IMR-90 (cell line): ENCODE results near the gene GGT6. TPM values are rescaled to one million over a fixed set of nuclear protein-coding genes. Genes with fewer than 3 reads are reported as not detected.

Experiments
- ATAC-seq: fragments of 200-7000 bp; cut with Tn5 transposase; 2 replicates; pipeline ENCODE4 v1.9.1; 2020; ENCODE audit warnings: low read depth, mild to moderate bottlenecking, moderate library complexity
- Bru-seq: library from RNA; stranded (reverse); fragments of 400-500 nt; gene quantifications from one replicate; lab custom pipeline; 2021; lab: Mats Ljungman, UMichigan
- BruChase-seq, 2 experiments: library from RNA; stranded (reverse); fragments of 400-500 nt; gene quantifications; one replicate each; lab custom pipeline; 2021; lab: Mats Ljungman, UMichigan
- BruUV-seq: library from RNA; stranded (reverse); fragments of 400-500 nt; replicated peaks from 2 replicates; lab custom pipeline; 2021; lab: Mats Ljungman, UMichigan
- CTCF ChIA-PET: fragments of 300-600 bp; formaldehyde crosslinking; extraction: SDS; loops from one replicate; lab custom pipeline; 2021; ENCODE audit warnings: antibody characterized with exemption; lab: Yijun Ruan, JAX
- POLR2A ChIA-PET: fragments of 300-600 bp; sonication (Branson Sonifier 250); formaldehyde crosslinking; loops from one replicate; lab custom pipeline; 2022; ENCODE audit warnings: antibody characterized with exemption; ENCODE audit not compliant: unreplicated experiment; lab: Charles Lee
- DNase-seq: peaks from one replicate; pipeline ENCODE4 v3.0.0; 2013
- H2AFZ ChIP-seq: replicated peaks from 2 replicates; pipeline ENCODE3; 2013; ENCODE audit warnings: low read length, mild to moderate bottlenecking; ENCODE audit not compliant: poor library complexity
- H2AK5ac ChIP-seq: 2 replicates; pipeline ENCODE4 v1.6.1; 2013; ENCODE audit warnings: low read depth, low read length, inconsistent platforms
- H2AK9ac ChIP-seq: replicated peaks from 2 replicates; pipeline ENCODE3; 2013; ENCODE audit warnings: mild to moderate bottlenecking, low read depth, low read length, moderate library complexity; ENCODE audit not compliant: poor library complexity
- H2BK120ac ChIP-seq: 2 replicates; pipeline ENCODE4 v1.6.1; 2013; ENCODE audit warnings: low read depth, low read length, inconsistent platforms
- H2BK15ac ChIP-seq: 3 replicates; pipeline ENCODE4 v1.6.1; 2013; ENCODE audit warnings: low read depth, low read length, inconsistent platforms
- H2BK20ac ChIP-seq: 2 replicates; pipeline ENCODE4 v1.6.1; 2013; ENCODE audit warnings: low read depth, mild to moderate bottlenecking, inconsistent platforms, low read length, moderate library complexity
- H2BK5ac ChIP-seq: 2 replicates; pipeline ENCODE4 v1.6.1; 2013; ENCODE audit warnings: mild to moderate bottlenecking, low read depth, low read length, inconsistent platforms; ENCODE audit not compliant: poor library complexity, severe bottlenecking
- H3K14ac ChIP-seq: replicated peaks from 2 replicates; pipeline ENCODE4 v1.6.1; 2013; ENCODE audit warnings: low read depth, low read length, inconsistent platforms
- H3K18ac ChIP-seq: 2 replicates; pipeline ENCODE4 v1.6.1; 2013; ENCODE audit warnings: low read depth, low read length, control low read depth
- H3K23ac ChIP-seq: 2 replicates; pipeline ENCODE4 v1.6.1; 2013; ENCODE audit warnings: low read depth, low read length, inconsistent platforms
- H3K27ac ChIP-seq: 2 replicates; pipeline ENCODE4 v1.5.1; 2013; ENCODE audit warnings: mild to moderate bottlenecking, control low read depth, low read length; ENCODE audit not compliant: insufficient read depth
- H3K27me3 ChIP-seq: 2 replicates; pipeline ENCODE4 v1.6.1; 2013; ENCODE audit warnings: low read length; ENCODE audit not compliant: control insufficient read depth, insufficient read depth
- H3K36me3 ChIP-seq: 2 replicates; pipeline ENCODE4 v1.6.1; 2013; ENCODE audit warnings: low read length, mixed read lengths; ENCODE audit not compliant: control insufficient read depth, insufficient read depth
- H3K4ac ChIP-seq: 2 replicates; pipeline ENCODE4 v1.6.1; 2013; ENCODE audit warnings: low read depth, low read length, inconsistent platforms
- H3K4me1 ChIP-seq: 2 replicates; pipeline ENCODE4 v1.6.1; 2013; ENCODE audit warnings: low read length, mixed read lengths; ENCODE audit not compliant: control insufficient read depth, insufficient read depth
- H3K4me2 ChIP-seq: 2 replicates; pipeline ENCODE4 v1.6.1; 2013; ENCODE audit warnings: low read depth, mild to moderate bottlenecking, control low read depth, low read length, moderate library complexity
- H3K4me3 ChIP-seq: 2 replicates; pipeline ENCODE4 v1.5.1; 2013; ENCODE audit warnings: low read depth, mild to moderate bottlenecking, control low read depth, low read length, moderate library complexity; ENCODE audit not compliant: insufficient read depth
- H3K56ac ChIP-seq: 2 replicates; pipeline ENCODE4 v1.6.1; 2013; ENCODE audit warnings: low read length, inconsistent platforms; ENCODE audit not compliant: insufficient read depth; ENCODE audit errors: extremely low read depth
- H3K79me1 ChIP-seq, 2 experiments: 2 replicates each; pipeline ENCODE4 v1.6.1; 2013; ENCODE audit warnings: low read length in 2 of 2, inconsistent platforms in 1 of 2, low read depth in 1 of 2
- H3K9ac ChIP-seq: 2 replicates; pipeline ENCODE4 v1.6.1; 2013; ENCODE audit warnings: low read depth, low read length, control low read depth
- H3K9me1 ChIP-seq: 2 replicates; pipeline ENCODE4 v1.6.1; 2013; ENCODE audit warnings: low read length, inconsistent platforms; ENCODE audit not compliant: insufficient read depth
- H3K9me3 ChIP-seq: 2 replicates; pipeline ENCODE4 v1.6.1; 2013; ENCODE audit warnings: low read length; ENCODE audit not compliant: control insufficient read depth, insufficient read depth
- H4K20me1 ChIP-seq: 2 replicates; pipeline ENCODE4 v1.6.1; 2013; ENCODE audit warnings: low read length, inconsistent platforms; ENCODE audit not compliant: insufficient read depth
- H4K5ac ChIP-seq: 2 replicates; pipeline ENCODE4 v1.6.1; 2013; ENCODE audit warnings: mild to moderate bottlenecking, low read depth, low read length, control low read depth
- H4K8ac ChIP-seq, 2 experiments: 2 replicates each; pipeline ENCODE4 v1.6.1; 2013; ENCODE audit warnings: low read depth in 2 of 2, low read length in 2 of 2, control low read depth in 1 of 2, inconsistent platforms in 1 of 2
- H4K91ac ChIP-seq: 2 replicates; pipeline ENCODE4 v1.6.1; 2013; ENCODE audit warnings: low read depth, low read length, inconsistent platforms; ENCODE audit not compliant: insufficient read depth
- BHLHE40 ChIP-seq: fragments of 150-350 bp; IDR thresholded peaks from 2 replicates; pipeline ENCODE4 v1.6.1; 2016; ENCODE audit warnings: mild to moderate bottlenecking, low read depth, low read length
- CHD1 ChIP-seq: IDR thresholded peaks from 2 replicates; pipeline ENCODE4 v1.6.1; 2012; ENCODE audit warnings: low read depth, low read length, improper control_type of control experiment
- CTCF ChIP-seq: conservative IDR thresholded peaks from 2 replicates; pipeline ENCODE4 v1.5.1; 2012; ENCODE audit warnings: mild to moderate bottlenecking, low read depth, low read length, improper control_type of control experiment
- ELK1 ChIP-seq: fragments of 150-350 bp; IDR thresholded peaks from 2 replicates; pipeline ENCODE4 v1.6.1; 2016; ENCODE audit warnings: low read depth, mild to moderate bottlenecking, low read length, moderate library complexity, borderline replicate concordance
- FOS ChIP-seq: fragments of 150-350 bp; IDR thresholded peaks from 2 replicates; pipeline ENCODE4 v1.6.1; 2016; ENCODE audit warnings: low read depth, low read length
- MAFK ChIP-seq: IDR thresholded peaks from 2 replicates; pipeline ENCODE4 v1.6.1; 2012; ENCODE audit warnings: low read depth, low read length, improper control_type of control experiment
- MAZ ChIP-seq: IDR thresholded peaks from 2 replicates; pipeline ENCODE4 v1.6.1; 2012; ENCODE audit warnings: low read depth, mild to moderate bottlenecking, low read length, improper control_type of control experiment, moderate library complexity, borderline replicate concordance
- MXI1 ChIP-seq: IDR thresholded peaks from 2 replicates; pipeline ENCODE4 v1.6.1; 2012; ENCODE audit warnings: low read depth, mild to moderate bottlenecking, low read length, moderate library complexity, borderline replicate concordance
- NFE2L2 ChIP-seq: fragments of 150-350 bp; IDR thresholded peaks from 2 replicates; pipeline ENCODE4 v1.6.1; 2016; ENCODE audit warnings: low read depth, mild to moderate bottlenecking, low read length
- POLR2A ChIP-seq: IDR thresholded peaks from 2 replicates; pipeline ENCODE4 v1.6.1; 2012; ENCODE audit warnings: mild to moderate bottlenecking, low read depth, low read length
- RAD21 ChIP-seq: IDR thresholded peaks from 2 replicates; pipeline ENCODE4 v1.6.1; 2012; ENCODE audit warnings: low read length, improper control_type of control experiment
- RCOR1 ChIP-seq: IDR thresholded peaks from 2 replicates; pipeline ENCODE4 v1.6.1; 2012; ENCODE audit warnings: mild to moderate bottlenecking, low read length, improper control_type of control experiment; ENCODE audit not compliant: insufficient replicate concordance
- RFX5 ChIP-seq: IDR thresholded peaks from 2 replicates; pipeline ENCODE4 v1.8.0; 2012; ENCODE audit warnings: low read depth, mild to moderate bottlenecking, low read length, moderate library complexity
- SMC3 ChIP-seq: fragments of 150-350 bp; IDR thresholded peaks from 2 replicates; pipeline ENCODE4 v1.6.1; 2016; ENCODE audit warnings: low read depth, mild to moderate bottlenecking, antibody characterized with exemption, low read length, moderate library complexity
- USF2 ChIP-seq: fragments of 150-350 bp; IDR thresholded peaks from 2 replicates; pipeline ENCODE4 v1.6.1; 2017; ENCODE audit warnings: mild to moderate bottlenecking, antibody characterized with exemption, low read length, low read depth
- WGBS, 2 experiments: methylation state at CpG; one replicate each; pipeline versions ENCODE4 v1.1.5 to v1.1.7; 2013; ENCODE audit warnings: missing lambda C conversion rate in 2 of 2; ENCODE audit not compliant: insufficient read length in 1 of 2; ENCODE audit errors: extremely low coverage in 2 of 2; 5-methylcytosine and 5-hydroxymethylcytosine counted together
- dilution Hi-C: fragments of 300-500 bp; cut with HindIII; formaldehyde crosslinking; loops from one replicate; pipeline ENCODE4 v1.14.3; 2018; ENCODE audit warnings: low sequenced_read_pairs; ENCODE audit not compliant: unreplicated experiment
- in situ Hi-C: fragments of 300-500 bp; cut with MboI; formaldehyde crosslinking; loops from 3 replicates; pipeline ENCODE4 v1.14.3; 2019; ENCODE audit warnings: low sequenced_read_pairs, inconsistent platforms, mixed read lengths
- intact Hi-C: fragments of 100-400 bp; cut with micrococcal nuclease; formaldehyde crosslinking; loops from 2 replicates; pipeline ENCODE4 v1.10.0; 2022
- long read RNA-seq: library from polyadenylated mRNA; unstranded; transcript quantifications from one replicate; pipeline ENCODE4 v2.0.0, GENCODE V29; 2021; ENCODE audit not compliant: unreplicated experiment
- polyA plus RNA-seq, 3 experiments: library from polyadenylated mRNA; depleted of rRNA; stranded (reverse); fragments of >200 nt; gene quantifications; 2 replicates each; pipeline ENCODE4 v1.2.3, GENCODE V29; 2012; ENCODE audit warnings: low replicate concordance in 1 of 3
- total RNA-seq: library from RNA; depleted of rRNA; stranded (reverse); fragments of >200 nt; gene quantifications from 2 replicates; pipeline ENCODE4 v1.2.3, GENCODE V29; 2012; rRNA removed

GGT6 gene
- total RNA-seq, result not detected in 2 replicates
- not detected in 2 replicates for polyA plus RNA-seq (2012; rRNA removed)
- polyA plus RNA-seq (2012; cell fraction: cytosol; rRNA removed), result not detected in 2 replicates
- polyA plus RNA-seq (2012; cell fraction: nucleus; rRNA removed; ENCODE audit: low replicate concordance), result not detected in 2 replicates
- Bru-seq, nascent RNA, result percentile 13 among the genes with signal in this experiment
- not detected for BruChase-seq, experiment 1, labeled RNA remaining after a 6-hour chase
- not detected for BruChase-seq, experiment 2, labeled RNA remaining after a 2-hour chase
- long read RNA-seq, result 0 reads

GRCh38 chr17:4560421-4560820 is at the start of gene GGT6:
Gene GGT6 (minus strand): TSS chr17:4560577. CDS start chr17:4560521, 56 bp downstream.
- intact Hi-C loops (loop anchor here (10.0 kb wide), 1 partner anchor 324 kb away; no protein-coding TSS in a partner anchor), dilution Hi-C loops (no loop called here)
- no peak for DNase-seq

More at GRCh38 chr17:4560421-4560820, at the start of gene GGT6:
- Histone ChIP-seq H3K9me1 (no peaks in the 10 kb centered on the region), H4K91ac (no peak within 1 kb of the TSS; the same call in 1 of the 2 replicates), H3K4me1 (peaks cover 2% of the 10 kb centered on the region), H3K9me3 (no peaks in the 10 kb centered on the region), H2BK15ac (no peak within 1 kb of the TSS), H3K23ac (no peak within 1 kb of the TSS), H3K4ac (no peak within 1 kb of the TSS), H2AK5ac (no peak within 1 kb of the TSS), H3K4me2 (no peak within 1 kb of the TSS), H3K18ac (no peak within 1 kb of the TSS), H3K27ac (no peak within 1 kb of the TSS), H3K27me3 (peaks cover 5% of the 10 kb centered on the region; the same call in 1 of the 2 replicates), H2BK20ac (no peak within 1 kb of the TSS), H3K4me3 (no peak within 1 kb of the TSS), H2BK5ac (no peak within 1 kb of the TSS), H2AK9ac (no peak within 1 kb of the TSS), H3K14ac (no peak within 1 kb of the TSS), H2AFZ (no peak within 1 kb of the TSS), H3K79me1 (no peaks in the 10 kb centered on the region), H3K36me3 (no peaks in the 10 kb centered on the region), H4K8ac (no peak within 1 kb of the TSS; a peak in 1 of 4 replicates), H4K20me1 (no peaks in the 10 kb centered on the region), H2BK120ac (no peak within 1 kb of the TSS), H3K9ac (no peak within 1 kb of the TSS), H4K5ac (no peak within 1 kb of the TSS), H3K56ac (no peak within 1 kb of the TSS)
- in situ Hi-C loops, result no loop called here
- ChIA-PET CTCF (no interaction called here), POLR2A (no interaction called here)
- ATAC-seq, result no peak
- no peak for TF ChIP-seq MXI1
- TF ChIP-seq ELK1, result no peak
- no peak for TF ChIP-seq RCOR1
- TF ChIP-seq MAFK, result no peak
- no peak for TF ChIP-seq CTCF
- no peak for TF ChIP-seq FOS
- no peak for TF ChIP-seq SMC3
- TF ChIP-seq RFX5, result no peak
- TF ChIP-seq USF2, result no peak
- no peak for TF ChIP-seq MAZ
- no peak for TF ChIP-seq BHLHE40
- no peak for TF ChIP-seq NFE2L2
- TF ChIP-seq POLR2A, result no peak
- TF ChIP-seq CHD1, result no peak
- no peak for TF ChIP-seq RAD21
- BruUV-seq, result no TSS peak
- WGBS, 2 experiments, result no CpG with 5 or more reads among the region's 12 CpGs
